IPS-11a (cell line): Measurements from ENCODE around the gene CCER1.

Experiments
- H3K4me3 ChIP-seq: one replicate; pipeline ENCODE4 v1.5.1; 2013; ENCODE audit warnings: low read depth, low read length, control low read depth

The CCER1 gene

DNA sequence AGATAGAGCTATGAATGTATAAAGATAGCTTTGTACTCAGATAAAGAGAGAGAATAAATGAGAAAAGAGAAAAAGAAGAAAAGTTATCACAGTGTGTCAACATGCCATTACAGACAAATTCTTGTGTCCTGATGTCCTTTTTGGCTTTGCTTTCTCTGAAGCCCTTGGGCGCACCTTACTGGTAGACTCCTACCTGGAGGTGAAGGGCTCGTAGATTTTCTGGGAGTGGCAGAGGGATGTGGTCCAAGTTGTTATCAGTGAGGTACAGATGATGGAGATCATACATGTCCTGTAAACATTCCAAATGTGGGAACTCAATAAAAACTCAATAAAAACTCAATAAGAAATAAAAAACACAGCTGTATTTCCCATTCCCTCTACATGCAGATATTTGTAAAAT is 14.9 kb upstream of the CCER1 start:
- H3K4me3 ChIP-seq = no peak overlapping the region

DNA sequence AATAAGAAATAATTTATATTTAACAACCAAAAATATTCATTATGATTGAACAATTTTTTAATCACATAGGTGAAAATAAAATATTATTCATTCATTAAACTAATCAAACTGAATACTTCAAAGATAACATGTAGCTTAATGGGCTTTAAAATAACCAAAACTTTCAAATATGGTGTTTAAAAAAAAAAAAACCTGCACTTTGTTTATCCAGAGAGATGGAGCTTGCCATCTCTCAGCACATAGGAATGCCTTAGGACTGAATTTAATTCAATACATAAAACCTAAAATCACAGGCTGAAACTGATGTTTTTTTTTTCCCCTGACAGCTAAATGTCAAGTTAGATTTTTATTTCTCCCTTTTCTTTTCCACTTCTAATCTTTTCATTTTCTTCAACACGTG is 14.4 kb upstream of the CCER1 start:
- no peak overlapping the region for H3K4me3 ChIP-seq

DNA sequence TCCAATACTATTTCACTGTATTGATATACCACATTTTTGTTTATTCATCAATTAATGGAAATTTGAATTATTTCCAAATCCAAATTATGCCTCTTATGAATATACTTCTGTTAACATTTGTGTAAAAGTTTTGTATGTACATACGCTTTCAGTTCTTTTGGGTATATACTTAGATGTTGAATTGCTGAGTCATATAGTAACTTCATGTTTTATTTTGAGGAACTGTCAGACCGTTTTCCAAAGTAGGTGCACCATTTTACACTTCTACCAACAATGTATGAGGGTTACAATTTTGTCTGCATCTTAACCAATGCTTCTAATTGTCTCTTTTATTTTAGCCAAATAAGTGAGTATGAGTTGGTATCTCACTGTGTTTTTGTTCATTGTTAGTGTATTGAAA is 10.2 kb upstream of the CCER1 start:
- H3K4me3 ChIP-seq = no peak overlapping the region

DNA sequence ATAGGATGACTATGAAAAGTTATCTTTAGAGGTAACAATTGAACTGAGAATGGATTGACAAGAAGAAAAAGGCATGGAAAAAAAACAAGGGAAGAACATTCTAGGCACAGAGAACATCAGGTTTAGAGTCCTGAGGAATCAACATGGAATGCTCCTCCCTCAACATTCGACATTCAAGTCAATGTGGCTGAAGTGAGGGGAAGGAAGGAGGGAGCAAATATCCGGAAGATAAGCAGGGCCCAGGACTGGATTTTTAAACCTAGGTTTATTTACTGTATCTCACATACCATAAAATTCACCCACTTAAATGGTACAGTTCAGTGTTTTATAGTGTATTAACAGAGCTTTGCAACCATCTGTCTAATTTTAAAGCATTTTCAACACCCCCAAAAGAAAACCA is 9.6 kb upstream of the CCER1 start:
- H3K4me3 ChIP-seq = no peak overlapping the region

DNA sequence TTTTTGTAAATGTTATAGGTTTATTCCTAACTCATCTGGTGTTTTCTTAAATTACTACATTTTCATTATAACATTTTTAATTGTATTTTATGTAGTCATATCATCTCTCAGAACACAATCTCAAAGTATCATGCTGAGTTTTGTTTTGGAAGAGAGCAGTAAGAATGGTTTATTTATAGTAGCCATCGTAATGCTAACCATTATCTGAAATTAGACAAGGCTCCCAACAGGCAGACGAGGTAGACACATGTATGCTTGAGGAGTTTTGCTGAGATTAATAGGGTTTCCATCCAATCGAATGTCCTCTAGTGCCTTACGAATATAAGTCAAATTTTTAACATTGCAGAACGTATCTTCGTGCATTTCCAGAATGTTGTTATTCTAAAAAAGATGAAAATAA is 9.0 kb upstream of the CCER1 start:
- H3K4me3 ChIP-seq = no peak overlapping the region

DNA sequence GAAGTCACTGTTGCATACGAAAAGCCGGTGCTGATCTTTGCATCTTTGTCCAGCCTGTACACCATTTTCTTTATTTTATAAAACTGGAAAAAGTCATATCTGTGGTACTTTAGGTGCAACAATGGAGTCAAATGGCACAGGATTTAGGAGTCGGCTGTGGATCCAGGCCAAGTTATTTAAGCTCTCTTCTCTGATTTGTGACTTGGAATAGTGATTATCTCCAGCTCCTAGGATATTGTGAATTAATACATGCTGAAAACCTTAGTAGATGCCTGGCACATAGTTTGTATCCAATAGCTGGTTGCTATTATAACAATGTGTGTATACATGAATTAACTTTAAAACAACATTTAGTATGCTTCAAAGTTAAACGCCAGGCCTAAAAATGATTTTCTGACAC is 6.2 kb upstream of the CCER1 start:
- H3K4me3 ChIP-seq = no peak overlapping the region

DNA sequence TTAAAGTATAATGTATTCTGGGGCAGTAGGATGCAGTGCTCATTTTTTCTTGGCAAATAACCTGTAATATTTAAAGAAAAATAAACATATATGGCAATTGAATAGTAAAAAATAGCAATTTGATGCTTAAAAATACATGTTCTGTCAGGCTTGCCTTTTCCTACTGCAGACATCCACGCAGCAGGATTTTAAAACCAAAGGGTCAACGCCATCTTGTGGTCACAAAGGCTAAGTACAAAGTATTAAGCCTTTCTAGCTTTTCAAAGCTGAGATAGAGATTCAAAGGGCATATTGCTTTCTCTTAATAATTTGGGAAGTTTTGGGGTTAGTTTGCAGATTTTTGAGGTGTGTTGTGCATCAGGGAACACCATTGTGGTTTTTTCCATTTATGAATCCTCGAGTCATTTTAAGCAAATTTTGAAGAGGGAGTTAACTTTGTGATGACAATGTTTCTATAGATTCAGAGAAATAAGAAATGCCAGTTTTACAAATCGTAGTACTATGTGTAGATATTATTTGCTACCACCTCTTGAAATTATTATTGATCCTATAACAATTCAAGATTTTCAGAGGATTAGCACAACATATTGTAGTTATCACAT is 4.7 kb upstream of the CCER1 start:
- no peak overlapping the region for H3K4me3 ChIP-seq

DNA sequence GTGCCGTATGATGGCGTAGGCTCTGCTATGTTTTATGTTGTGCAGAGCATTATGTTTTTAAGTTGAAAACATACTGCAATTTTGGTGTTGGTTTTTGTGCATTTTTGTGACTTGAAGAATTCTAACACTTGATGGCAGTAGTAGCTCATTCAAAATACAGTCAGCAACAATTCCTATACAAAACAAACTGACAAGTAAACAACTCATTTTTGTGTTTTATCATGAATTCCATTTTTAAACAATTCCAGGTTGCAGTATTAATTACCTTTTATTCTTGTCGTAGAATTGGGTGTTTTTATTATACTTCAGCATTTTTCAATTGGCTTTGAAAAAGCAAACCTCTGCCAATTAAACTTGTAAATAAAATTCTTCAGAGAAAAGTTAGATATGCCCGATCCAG is 4.1 kb upstream of the CCER1 start:
- no peak overlapping the region for H3K4me3 ChIP-seq

DNA sequence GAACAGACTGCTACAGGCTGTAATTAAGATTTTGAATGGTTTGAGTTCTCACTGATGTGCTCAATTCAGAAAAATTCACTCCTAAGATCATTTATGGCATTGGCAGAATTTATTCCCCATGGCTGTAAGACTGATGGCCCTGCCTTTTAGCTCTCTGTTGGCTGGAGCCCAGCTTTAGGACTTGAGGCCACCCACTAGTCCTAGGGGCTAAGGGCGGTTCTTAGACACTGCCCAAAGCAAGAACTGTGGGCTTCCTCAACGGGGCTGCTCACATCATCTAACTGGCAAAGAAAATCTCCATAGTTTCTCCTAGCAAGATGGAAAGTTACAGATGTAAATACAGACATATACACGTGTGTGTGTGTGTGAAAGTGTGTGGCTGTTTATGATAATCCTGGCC is 3.4 kb upstream of the CCER1 start:
- H3K4me3 ChIP-seq = no peak overlapping the region

DNA sequence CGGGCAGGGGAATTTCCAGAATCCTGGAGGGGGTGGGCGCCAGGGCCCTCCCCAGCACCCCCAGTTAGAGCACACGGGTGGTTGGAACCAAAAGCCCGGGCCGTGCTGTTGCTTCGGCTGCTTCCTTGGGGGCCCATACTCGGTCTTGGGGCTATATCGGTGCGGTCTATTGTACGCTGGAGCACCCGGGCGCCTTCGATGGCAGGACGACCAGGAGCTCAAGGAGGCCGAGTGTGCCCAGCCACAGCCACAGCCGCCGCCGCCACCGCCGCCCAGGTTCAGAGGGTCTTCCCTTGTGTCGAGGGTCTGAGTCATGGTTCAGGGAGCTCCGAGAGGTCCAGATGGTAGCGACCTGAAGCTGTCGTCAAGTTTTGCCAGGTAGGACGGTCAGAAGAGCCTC is 548 bp downstream of the CCER1 start:
- no peak overlapping the region for H3K4me3 ChIP-seq

DNA sequence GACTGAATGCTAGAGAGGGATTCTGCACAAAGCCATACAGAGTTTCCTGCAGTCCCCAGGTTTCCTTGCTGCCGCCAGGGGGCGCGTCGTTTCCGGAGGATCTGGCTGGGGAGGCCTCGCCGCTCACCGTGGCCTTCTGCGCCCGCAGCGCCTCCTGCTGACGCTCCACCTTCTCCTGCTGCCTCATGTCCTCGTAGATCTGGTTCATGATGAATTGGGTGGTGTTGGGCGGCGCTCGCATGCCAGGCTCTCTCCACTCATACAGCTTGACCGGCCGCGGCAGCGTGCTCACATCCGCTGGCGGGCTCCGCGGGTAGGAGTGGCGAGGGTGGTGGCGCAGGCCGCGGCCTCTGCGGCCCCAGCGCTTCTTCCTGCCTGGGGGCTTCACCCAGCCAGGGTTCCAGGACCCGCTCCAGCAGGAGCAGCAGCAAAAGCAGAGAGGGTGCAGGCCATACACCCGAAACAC is 987 bp downstream of the CCER1 start:
- no peak overlapping the region for H3K4me3 ChIP-seq

DNA sequence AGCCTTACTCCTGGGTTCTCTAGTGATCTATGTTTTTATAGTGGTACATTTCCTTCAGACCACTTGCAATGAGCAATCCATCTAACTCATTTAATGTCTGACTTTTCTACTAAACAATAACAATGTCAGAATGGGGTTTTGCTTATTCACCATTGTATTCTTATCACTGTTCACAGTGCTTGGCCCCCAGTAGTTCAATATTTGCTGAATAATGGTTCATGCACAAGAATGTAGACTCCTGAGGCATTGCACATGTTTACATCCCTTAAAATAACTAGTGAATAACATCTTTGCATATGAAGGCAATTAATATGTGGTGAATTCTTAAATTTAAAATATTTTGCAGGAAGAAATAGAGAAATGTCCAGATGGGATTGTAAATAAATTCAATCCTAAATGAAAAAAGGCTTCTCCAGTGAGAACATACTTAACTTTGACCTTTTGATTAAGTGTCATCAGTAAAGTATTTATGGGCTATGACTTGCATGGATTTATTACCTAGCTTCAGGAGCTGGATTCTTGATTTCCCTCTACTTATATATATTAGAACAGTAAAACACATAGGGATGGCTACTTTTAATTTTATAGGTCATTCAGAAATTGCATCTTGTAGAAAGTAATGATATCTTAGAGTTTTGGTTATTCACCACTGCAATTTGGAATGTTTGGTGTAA is 3.4 kb downstream of the CCER1 start:
- H3K4me3 ChIP-seq = no peak overlapping the region

DNA sequence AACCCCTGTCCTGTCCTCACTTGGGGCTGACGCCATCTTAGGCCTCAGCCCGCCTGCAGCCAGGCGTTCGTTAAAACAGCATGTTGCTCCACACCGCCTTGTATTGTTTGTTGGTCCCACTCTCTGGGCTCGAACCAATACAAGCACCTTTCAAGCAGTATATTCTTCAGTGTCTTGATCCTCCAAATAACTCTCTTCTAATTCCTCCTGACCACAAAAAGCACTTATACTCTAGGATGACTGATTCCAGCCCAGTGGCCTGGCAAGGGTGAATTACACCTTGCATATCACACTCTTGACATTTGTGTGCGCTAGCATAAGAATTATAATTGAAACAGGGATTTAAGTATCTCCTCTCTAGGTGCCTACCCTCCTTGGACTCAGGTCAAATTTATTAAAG is 7.1 kb downstream of the CCER1 start:
- no peak overlapping the region for H3K4me3 ChIP-seq

DNA sequence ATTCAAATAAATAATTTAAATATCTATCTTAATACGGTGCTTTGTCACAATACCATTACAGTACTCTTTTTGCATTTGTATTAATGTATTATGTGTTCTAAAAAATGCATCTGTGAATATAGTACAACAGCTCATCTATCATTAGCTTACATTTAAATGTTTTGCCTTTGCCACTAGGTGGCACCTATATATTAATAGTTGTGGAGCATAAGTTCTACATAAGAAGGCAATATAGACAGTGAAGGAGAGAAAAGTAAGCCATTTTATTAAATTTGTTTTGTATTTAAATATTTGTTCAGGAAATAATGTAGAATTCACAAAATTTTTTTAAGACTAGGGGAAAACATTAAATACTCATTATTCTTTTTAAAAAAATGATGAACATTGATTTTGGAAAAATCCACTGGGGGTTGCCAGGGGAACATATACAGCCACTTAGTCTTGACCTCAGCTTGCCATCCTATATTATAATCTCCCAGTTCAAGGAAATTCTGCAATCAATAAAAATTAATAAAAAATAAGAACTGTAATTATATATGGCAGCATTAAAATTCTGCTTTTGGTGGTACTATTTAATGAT is 9.8 kb downstream of the CCER1 start:
- H3K4me3 ChIP-seq = no peak overlapping the region

DNA sequence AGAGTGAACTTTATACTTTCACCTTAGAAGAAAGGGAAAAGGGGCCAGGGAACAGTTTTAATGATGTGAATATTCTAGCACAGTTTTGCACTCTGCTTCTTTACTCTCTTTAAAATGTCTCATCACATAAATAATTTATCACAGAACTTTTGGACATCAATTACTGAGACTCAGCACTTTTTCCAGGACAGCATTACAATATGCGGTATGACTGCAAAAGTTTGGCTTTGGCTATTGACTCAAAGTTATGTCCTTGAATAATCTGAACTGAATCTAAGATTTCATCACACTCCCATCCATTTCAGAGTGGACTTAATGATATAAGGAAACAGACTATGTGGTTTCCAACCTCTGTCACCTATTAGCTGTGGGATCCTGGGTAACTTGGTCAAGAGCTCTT is 11.7 kb downstream of the CCER1 start:
- H3K4me3 ChIP-seq = no peak overlapping the region

DNA sequence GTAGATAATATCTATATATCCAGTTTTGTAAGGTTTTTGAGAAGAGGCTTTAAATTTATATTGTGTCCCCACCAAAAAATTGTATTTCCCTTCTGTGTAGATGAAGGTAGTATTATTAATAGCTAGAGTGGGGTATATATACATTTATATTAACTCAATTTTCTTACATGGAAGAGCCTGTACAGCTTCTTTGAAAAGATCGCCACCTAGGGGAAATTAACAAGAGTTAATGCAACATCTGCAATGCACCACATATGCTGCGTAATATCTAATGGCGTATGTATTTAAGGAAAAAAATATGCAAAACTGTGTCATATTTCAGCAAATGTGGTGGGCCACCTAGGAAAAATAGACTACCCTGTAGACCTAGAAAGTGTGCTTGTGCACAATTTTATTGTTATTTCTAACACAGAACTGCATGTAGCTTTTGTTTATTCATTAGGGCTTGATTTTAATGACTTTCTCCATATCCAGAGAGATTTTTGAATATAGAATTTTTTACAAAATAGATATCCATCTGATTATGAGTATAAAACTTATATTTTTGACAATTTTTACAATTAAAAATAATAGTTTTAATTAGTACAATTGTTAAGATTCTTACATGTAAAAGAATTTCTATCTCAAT is 14.0 kb downstream of the CCER1 start:
- H3K4me3 ChIP-seq = no peak overlapping the region

DNA sequence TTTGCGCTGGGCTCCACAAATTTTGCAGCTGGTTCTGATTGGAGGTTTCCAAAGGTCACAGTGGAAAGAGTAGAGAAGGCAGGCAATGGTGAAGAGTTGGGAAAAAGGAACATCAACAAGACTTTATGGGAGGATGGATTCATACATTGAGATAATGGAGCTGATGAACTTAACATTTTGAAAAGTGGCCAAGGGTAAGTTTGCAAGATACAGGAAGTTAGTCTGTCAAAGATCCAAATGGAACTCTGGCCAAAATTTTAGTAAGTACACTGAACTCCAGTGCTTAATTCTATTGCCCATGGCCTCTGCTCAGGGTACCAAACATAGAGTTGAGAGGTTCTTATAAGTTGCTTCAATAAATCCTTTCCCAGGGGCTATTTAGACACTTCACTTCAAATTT is 15.6 kb downstream of the CCER1 start:
- no peak overlapping the region for H3K4me3 ChIP-seq

DNA sequence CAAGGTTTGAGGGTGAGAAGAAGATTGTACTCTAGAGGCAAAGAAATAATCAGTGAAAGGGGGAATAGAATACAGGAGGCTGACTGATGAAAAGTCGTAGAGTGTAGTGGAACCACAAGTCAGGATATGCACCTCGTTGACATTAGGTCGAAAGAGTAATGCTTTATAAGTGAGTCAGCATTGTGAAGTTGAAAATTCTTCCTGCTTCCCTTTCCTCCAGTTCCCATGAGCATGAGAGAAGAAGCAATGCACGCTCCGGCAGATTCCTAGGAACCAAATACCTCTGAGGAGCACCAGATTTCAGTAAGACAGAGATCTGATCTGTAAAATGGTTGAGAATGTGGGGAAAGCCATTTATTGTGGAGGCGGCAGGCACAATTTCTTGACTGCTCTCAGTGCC is 16.5 kb downstream of the CCER1 start:
- no peak overlapping the region for H3K4me3 ChIP-seq

DNA sequence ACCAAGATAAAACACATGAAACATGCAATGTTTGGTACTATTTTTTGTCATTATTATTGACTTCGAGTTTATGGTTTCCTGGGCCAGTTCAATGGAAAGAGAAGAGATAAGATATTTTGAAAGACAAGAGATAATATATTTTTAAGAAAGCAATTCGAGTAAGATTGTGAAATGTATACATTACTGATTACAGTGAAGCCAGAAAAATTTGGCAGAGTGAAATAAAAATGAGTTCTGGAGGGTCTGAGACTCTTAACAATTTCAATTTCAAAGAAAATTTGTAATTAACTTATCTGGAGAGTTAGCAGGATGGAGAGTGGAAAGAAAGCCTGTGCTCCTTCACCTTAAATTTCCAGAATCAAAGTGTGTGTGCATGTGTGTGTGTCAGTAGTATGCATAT is 17.3 kb downstream of the CCER1 start:
- no peak overlapping the region for H3K4me3 ChIP-seq

DNA sequence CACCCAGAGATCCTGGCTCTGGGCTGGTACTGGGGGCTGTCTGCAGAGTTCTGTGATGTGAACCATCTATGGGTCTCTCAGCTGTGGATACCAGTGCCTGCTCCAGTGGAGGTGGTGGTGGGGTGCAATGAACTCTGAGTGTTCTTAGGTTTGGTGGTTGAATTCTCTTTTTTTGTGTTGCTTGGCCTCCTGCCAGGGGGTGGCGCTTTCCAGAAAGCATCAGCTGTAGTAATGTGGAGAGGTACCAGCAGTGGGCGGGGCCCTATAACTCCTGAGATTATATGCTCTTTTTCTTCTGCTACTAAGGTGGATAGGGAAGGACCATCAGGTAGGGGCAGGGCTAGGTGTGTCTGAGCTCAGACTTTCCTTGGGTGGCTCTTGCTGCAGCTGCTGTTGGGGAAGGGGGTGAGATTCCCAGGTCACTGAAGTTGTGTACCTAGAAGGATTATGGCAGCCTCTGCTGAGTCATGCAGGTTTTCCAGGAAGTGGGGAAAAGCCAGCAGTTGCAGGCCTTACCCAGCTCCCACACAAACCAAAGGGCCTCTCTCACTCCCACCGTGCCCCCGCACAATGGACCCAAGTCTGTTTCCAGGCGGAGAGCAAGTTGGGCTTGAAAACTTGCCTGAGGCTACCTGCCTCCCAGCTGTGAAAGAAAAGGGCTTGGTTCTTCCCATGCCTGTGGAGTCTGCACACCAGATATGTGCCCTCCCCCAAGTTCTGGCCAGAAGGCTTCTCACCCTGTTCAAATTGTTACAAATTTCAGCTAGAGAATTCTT is 18.6 kb downstream of the CCER1 start:
- no peak overlapping the region for H3K4me3 ChIP-seq

DNA sequence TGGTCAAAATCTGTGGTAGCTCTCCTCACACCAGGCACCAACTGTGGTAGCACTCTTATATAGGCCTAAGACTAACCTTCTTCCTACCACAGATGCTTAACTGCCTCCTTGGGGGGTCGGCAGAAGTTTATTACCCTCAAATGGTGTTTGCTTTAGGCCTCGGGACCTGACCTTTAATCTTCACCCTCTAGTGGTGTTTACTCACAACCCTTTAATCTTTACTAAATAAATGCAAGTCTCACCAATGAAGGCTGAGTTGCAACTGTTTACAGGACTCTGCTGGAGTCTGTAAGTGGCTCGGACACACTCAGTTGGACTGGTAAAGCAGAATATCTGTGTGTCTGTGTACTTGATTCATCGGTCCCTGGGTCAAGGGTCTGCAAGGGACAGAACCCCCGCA is 29.4 kb downstream of the CCER1 start:
- no peak overlapping the region for H3K4me3 ChIP-seq

DNA sequence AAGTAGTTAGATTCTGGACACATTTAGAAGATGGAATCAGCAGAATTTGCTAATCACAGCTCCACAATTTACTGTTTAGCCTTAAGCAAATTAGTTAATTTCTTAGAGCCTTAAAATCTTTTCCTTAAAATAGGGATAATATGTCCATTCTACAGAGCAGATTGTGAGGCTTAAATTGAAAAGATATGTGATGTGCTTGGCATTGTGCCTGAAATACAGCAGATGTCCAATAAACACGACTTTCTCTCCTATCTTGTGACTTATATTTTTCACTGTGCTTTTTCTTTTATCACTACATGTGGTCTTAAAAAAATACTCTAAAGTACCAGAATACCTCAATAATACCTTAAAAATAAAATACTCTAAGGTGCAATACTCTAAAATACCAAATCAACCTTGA is 30.6 kb downstream of the CCER1 start:
- no peak overlapping the region for H3K4me3 ChIP-seq
